K562 (cell line): ENCODE measurements around the gene RERE. TPM values are rescaled to one million over a fixed set of nuclear protein-coding genes. Genes with fewer than 3 reads are reported as not detected.

Source experiments
- ATAC-seq: fragments of 200-7000 bp; cut with Tn5 transposase; 3 replicates; pipeline ENCODE4 v1.9.1; 2020; ENCODE audit warnings: moderate library complexity
- BruUV-seq: library from RNA; stranded (reverse); fragments of 400-500 nt; replicated peaks from 2 replicates; lab custom pipeline; 2021; lab: Mats Ljungman, UMichigan
- CTCF ChIA-PET: fragments of 300-600 bp; formaldehyde crosslinking; extraction: SDS; loops from one replicate; lab custom pipeline; 2021; ENCODE audit warnings: low intra/inter-chr PET ratio; lab: Yijun Ruan, JAX
- POLR2A ChIA-PET: fragments of 300-600, 350-650 bp; sonication (Branson Sonifier 250); formaldehyde crosslinking; extraction: SDS; loops from one replicate; lab custom pipeline; 2021; ENCODE audit warnings: antibody characterized with exemption, inconsistent platforms; lab: Yijun Ruan, JAX
- DNase-seq, 4 experiments: peaks; one replicate each; pipeline versions ENCODE4 v3.0.0 to v3.0.0-alpha.2; 2011 to 2018; ENCODE audit warnings: low spot score in 3 of 4, mixed read lengths in 3 of 4; ENCODE audit errors: extremely low read depth in 1 of 4
- FAIRE-seq: peaks from 2 replicates; lab custom pipeline; 2011; peaks lifted over from hg19 to GRCh38; lab: Jason Lieb, UNC
- H2AFZ ChIP-seq: 2 replicates; pipeline ENCODE4 v1.6.0; 2011; ENCODE audit warnings: low read depth, low read length, control low read depth, inconsistent platforms
- H3K27ac ChIP-seq: fragments of 200-600 bp; 3 replicates; pipeline ENCODE4 v1.8.0; 2011; ENCODE audit warnings: low read depth, mild to moderate bottlenecking, control low read depth, inconsistent platforms, low read length, moderate library complexity, mixed read lengths; ENCODE audit errors: extremely low read depth
- H3K27me3 ChIP-seq, 2 experiments: fragments of 300-600 bp in 1 of 2; 2 replicates in 1 of 2; 3 replicates in 1 of 2; pipeline versions ENCODE4 v1.6.0 to v1.8.0; 2011; ENCODE audit warnings: inconsistent platforms in 2 of 2, low read length in 2 of 2, mild to moderate bottlenecking in 1 of 2, mixed read lengths in 1 of 2, moderate library complexity in 1 of 2; ENCODE audit not compliant: control insufficient read depth in 2 of 2, insufficient read depth in 2 of 2
- H3K36me3 ChIP-seq: fragments of 300-600 bp; 3 replicates; pipeline ENCODE4 v1.8.0; 2011; ENCODE audit warnings: mild to moderate bottlenecking, low read length, inconsistent platforms; ENCODE audit not compliant: control insufficient read depth, insufficient read depth
- H3K4me1 ChIP-seq, 2 experiments: fragments of 200-600 bp in 1 of 2; replicated peaks in 1 of 2; 2 replicates in 1 of 2; 3 replicates in 1 of 2; pipeline versions ENCODE4 v1.5.1 to v1.8.0; 2011; ENCODE audit warnings: inconsistent platforms in 2 of 2, low read length in 2 of 2, mild to moderate bottlenecking in 1 of 2, mixed read lengths in 1 of 2, moderate library complexity in 1 of 2; ENCODE audit not compliant: control insufficient read depth in 2 of 2, insufficient read depth in 2 of 2
- H3K4me2 ChIP-seq: 2 replicates; pipeline ENCODE4 v1.6.1; 2011; ENCODE audit warnings: low read length, control low read depth, inconsistent platforms, mixed read lengths; ENCODE audit not compliant: insufficient read depth
- H3K4me3 ChIP-seq: fragments of 200-600 bp; sonication (generic), shearing (Covaris generic); 2 replicates; pipeline ENCODE4 v1.5.1; 2016; ENCODE audit warnings: control low read depth, inconsistent platforms
- H3K79me2 ChIP-seq: fragments of 200-600 bp; 3 replicates; pipeline ENCODE4 v1.8.0; 2011; ENCODE audit warnings: low read length, inconsistent platforms; ENCODE audit not compliant: control insufficient read depth, insufficient read depth
- H3K9ac ChIP-seq, 2 experiments: 2 replicates each; pipeline versions ENCODE4 v1.6.0 to v1.6.1; 2011; ENCODE audit warnings: low read depth in 2 of 2, low read length in 2 of 2, control low read depth in 1 of 2, inconsistent platforms in 1 of 2, mild to moderate bottlenecking in 1 of 2, mixed read lengths in 1 of 2; ENCODE audit not compliant: insufficient read depth in 1 of 2
- H3K9me1 ChIP-seq: one replicate; pipeline ENCODE4 v1.6.0; 2011; ENCODE audit warnings: inconsistent platforms, mild to moderate bottlenecking, low read length, moderate library complexity; ENCODE audit not compliant: control insufficient read depth, insufficient read depth
- H3K9me3 ChIP-seq: replicated peaks from 2 replicates; pipeline ENCODE4 v1.5.1; 2011; ENCODE audit warnings: low read depth, low read length, inconsistent platforms; ENCODE audit not compliant: control insufficient read depth, insufficient read depth
- H4K20me1 ChIP-seq: replicated peaks from 2 replicates; pipeline ENCODE4 v1.6.1; 2011; ENCODE audit warnings: low read length, inconsistent platforms, mixed read lengths; ENCODE audit not compliant: control insufficient read depth, insufficient read depth
- ARNT ChIP-seq, 2 experiments: fragments of 450-650 bp; IDR thresholded peaks; 2 replicates each; pipeline ENCODE4 v1.6.1; 2016; ENCODE audit warnings: mild to moderate bottlenecking in 1 of 2
- KDM4B ChIP-seq, 2 experiments: fragments of 450-650 bp in 1 of 2; sonication (generic) in 1 of 2; IDR thresholded peaks; 2 replicates each; pipeline ENCODE4 v1.6.1; 2016 to 2017; ENCODE audit warnings: borderline replicate concordance in 2 of 2, antibody characterized with exemption in 1 of 2, low read depth in 1 of 2, mild to moderate bottlenecking in 1 of 2
- PKNOX1 ChIP-seq: fragments of 450-650 bp; IDR thresholded peaks from 2 replicates; pipeline ENCODE4 v1.6.1; 2016
- PRDM10 ChIP-seq: fragments of 450-650 bp; IDR thresholded peaks from 2 replicates; pipeline ENCODE4 v1.6.1; 2018; ENCODE audit not compliant: partially characterized antibody
- ZBTB1 ChIP-seq: sonication (generic); formaldehyde crosslinking; IDR thresholded peaks from 2 replicates; pipeline ENCODE4 v1.8.1; 2023; ENCODE audit warnings: missing genetic modification reagents, low read depth, mild to moderate bottlenecking, borderline replicate concordance
- WGBS: fragments of 100-300 bp; shearing (Covaris generic); methylation state at CpG from one replicate; pipeline ENCODE4 v1.1.6; 2016; ENCODE audit warnings: low coverage, mixed read lengths; ENCODE audit not compliant: insufficient coverage; ENCODE audit errors: missing lambda C conversion rate; 5-methylcytosine and 5-hydroxymethylcytosine counted together
- in situ Hi-C: fragments of 300-500 bp; cut with MboI; formaldehyde crosslinking; loops from 4 replicates; pipeline ENCODE4 v1.15.0; 2018; ENCODE audit warnings: inconsistent platforms, mixed read lengths
- intact Hi-C: fragments of 100-400 bp; cut with micrococcal nuclease; formaldehyde crosslinking; loops from 2 replicates; pipeline ENCODE4 v1.14.2; 2022
- polyA plus RNA-seq, 8 experiments: library from polyadenylated mRNA; depleted of rRNA in 4 of 8; stranded (reverse) in 5 of 8; unstranded in 3 of 8; fragments of >200 nt; fragmentation: Nextera tagmentation in 2 of 8; fragmentation: Illumina TruSeq in 1 of 8; extraction: Ambion mirVana in 2 of 8; extraction: Trizol in 1 of 8; gene quantifications; 2 replicates each; pipeline versions ENCODE4 v1.2.1 to v1.2.3, GENCODE V29; 2011 to 2014; ENCODE audit warnings: inconsistent platforms in 1 of 8, missing spikeins in 1 of 8
- total RNA-seq, 7 experiments: library from RNA; depleted of rRNA in 6 of 7; stranded (reverse); fragments of >200 nt in 6 of 7; fragmentation: Illumina TruSeq in 2 of 7; extraction: Trizol in 2 of 7; gene quantifications; 2 replicates each; pipeline versions ENCODE4 v1.2.1 to v1.2.3, GENCODE V29; 2011 to 2021; ENCODE audit warnings: low replicate concordance in 1 of 7

RERE gene
- total and polyA plus RNA-seq, 9 of the 15 experiments (the other 6 are each of a cell fraction or from before 2014, with no cell fraction given): 3.0 to 51.5 (median 13.4) TPM

GRCh38 chr1:8365661-8366362 lies 451.6 kb downstream of the RERE start:
- 0 out of 2 replicates have a peak, but pooled peaks cover 4% of the 10 kb centered on the region for H4K20me1 ChIP-seq

More at GRCh38 chr1:8365661-8366362, 451.6 kb downstream of the RERE start:
- no peak overlapping the region for H3K4me3 ChIP-seq
- intact Hi-C loops: no loop called here
- no peak overlapping the region for H2AFZ ChIP-seq
- H3K4me1 ChIP-seq: peaks cover 0 to 17% of the 10 kb centered on the region in 2 experiments; a peak in 1 of 5 replicates
- FAIRE-seq (no peak), DNase-seq (no peak), ATAC-seq (no peak)
- CTCF ChIA-PET: no interaction called here
- TF ChIP-seq ARNT (IDR thresholded peaks at IDR 0.05) (no peak), PRDM10 (no peak), PKNOX1 (no peak), KDM4B (IDR thresholded peaks at IDR 0.05; ENCODE audit: borderline replicate concordance in 2 of 2, low read depth in 1 of 2) (no peak), ZBTB1 (CRISPR knock-in tag) (no peak)
- no peaks in the 10 kb centered on the region for H3K79me2 ChIP-seq
- POLR2A ChIA-PET: interaction anchor here (0.5 to 0.8 kb wide), 3 partner anchors 14 to 420 kb away, joined by 3 read pairs; no protein-coding TSS in a partner anchor
- no peak overlapping the region for H3K9ac ChIP-seq
- H3K36me3 ChIP-seq: peaks cover 41% of the 10 kb centered on the region
- no peak overlapping the region for H3K4me2 ChIP-seq
- no peaks in the 10 kb centered on the region for H3K27me3 ChIP-seq
- no peaks in the 10 kb centered on the region for H3K9me1 ChIP-seq
- H3K27ac ChIP-seq: no peak overlapping the region
- no peaks in the 10 kb centered on the region for H3K9me3 ChIP-seq
- in situ Hi-C loops: no loop called here
- 92% methylated on average over 24 of the region's 24 CpGs for WGBS
- BruUV-seq: no TSS peak
